A549 treated with GW870086 at 1 μM for 4 hours (cell line): Measurements from ENCODE around the gene PNMA6E. TPM values are rescaled to one million over a fixed set of nuclear protein-coding genes. Genes with fewer than 3 reads are reported as not detected.

Source experiments
- total RNA-seq: library from RNA; stranded (reverse); fragments of 200-300 nt; extraction: Qiagen RNA extraction; gene quantifications from 5 replicates; pipeline ENCODE4 v1.2.3, GENCODE V29; 2022; ENCODE audit warnings: low read depth

Gene PNMA6E
- 0.07 TPM in 1 of 5 replicates, not detected in the others for total RNA-seq

DNA sequence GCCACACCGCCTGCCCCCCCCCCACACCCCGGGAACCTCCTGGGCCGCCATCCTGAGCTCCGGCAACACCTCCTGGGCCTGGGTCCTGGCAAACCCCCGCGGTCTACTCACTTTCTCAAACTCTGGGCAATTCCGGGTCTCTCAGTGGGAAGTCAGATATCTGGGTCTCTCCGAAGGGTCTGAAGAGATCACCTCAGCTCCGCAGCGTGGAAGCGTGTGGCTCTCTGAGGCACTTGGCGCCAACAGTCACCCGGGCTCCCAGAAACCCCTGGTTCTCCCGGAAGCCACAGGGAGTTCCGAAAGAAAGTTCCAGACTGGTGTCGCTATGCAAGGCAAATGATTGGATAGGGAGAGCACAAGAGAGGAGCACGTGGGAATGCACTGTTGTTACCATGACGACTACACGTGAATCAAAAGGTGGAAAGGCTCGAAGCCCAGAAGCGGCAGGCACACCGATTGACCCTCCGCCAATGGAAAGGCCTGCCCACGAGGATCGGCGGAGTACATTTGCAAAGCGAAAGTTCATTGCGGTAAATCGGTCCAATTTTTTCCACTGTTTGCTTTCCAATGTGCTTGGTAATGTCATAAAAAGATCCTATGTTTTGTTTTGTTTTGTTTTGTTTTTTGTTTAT, at the start of gene PNMA6E:
Gene PNMA6E (minus strand): TSS at position 218 of the 632 bp plus-strand sequence. CDS start 2,501 bp downstream, outside the sequence.

DNA sequence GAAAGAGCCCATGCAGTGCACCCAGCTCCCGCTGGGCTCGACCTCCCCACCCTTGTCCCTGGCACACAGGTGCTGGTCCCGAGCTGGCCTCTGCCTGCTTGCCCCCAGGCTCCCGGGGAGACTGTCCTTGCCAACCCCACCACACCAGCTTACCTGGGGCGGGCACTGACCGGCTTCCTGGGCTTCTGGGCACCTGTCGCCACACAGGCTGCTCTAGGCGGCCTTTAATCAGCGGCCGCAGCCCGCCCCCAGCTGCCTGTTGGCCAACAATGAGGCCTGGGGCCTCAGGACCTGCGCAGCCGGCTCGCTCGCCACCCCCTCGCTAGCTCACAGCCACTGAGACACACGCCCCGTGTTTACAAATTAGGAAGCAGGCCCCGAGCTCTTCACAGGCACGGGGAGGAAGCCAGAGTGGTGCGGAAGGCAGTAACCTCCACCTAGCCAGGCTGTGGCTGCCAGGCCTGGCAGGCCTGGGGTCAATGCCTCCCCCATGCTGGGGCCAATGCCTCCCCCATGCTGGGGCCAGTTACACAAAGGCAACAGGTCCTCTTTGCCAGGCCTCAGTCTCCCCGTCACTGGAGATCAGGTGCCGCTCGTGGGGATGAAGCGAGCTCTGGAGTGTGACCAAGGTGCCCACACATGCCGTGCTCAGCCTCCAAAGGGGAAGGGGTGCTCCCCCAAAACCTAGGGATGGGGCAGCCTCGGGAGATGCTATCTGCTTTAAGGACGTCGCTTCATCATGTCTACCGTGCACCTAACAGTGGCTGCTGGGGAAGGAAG, 44.9 kb upstream of the PNMA6E start, which contains the start of gene TREX2:
Gene TREX2 (minus strand): TSS at position 201 of the 780 bp plus-strand sequence. CDS start 626 bp downstream, outside the sequence.

DNA sequence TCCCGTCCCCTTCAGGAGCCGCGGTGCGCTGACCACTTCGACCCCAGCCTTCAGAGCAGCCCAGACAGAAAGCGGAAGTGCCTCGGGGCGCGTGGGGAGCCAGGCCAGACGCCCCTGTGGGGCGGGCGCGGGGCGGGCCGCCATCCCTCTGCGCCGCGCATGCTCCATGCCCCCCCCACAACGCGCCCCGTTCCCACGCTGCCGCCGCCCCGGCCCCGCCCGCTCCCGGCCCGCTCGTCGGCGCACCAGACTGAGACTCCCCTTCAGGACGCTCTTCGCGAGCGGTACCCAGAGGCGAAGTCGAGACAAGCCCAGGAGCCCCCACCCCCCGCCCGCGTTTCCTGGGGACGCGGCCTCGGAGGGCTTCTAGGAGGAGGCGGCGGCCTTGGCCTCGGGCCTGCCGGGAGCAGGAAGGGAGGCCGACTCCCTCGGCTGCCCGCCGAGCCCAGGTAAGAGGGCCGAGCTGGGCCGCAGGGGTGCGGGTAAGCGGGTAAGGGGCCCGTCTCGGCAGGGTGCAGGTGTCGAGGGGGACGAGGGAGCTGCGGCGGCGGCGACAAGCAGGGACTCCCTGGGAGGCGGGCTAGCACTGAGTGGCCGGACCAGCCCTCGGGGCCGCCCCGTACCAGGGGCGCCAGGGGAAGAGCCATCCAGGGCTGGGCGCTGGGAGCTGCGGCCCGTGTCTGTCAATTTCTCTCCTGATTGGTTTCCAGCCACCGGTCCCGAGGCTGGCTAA, 10.3 kb upstream of the PNMA6E start, which contains the start of gene ZFP92:
Gene ZFP92 (plus strand): TSS at position 218 of the 733 bp plus-strand sequence. CDS start 6,851 bp downstream, outside the sequence.

Other genes with a start within 250 kb of the PNMA6E start
- gene MAGEA1, start 222.1 kb downstream of the PNMA6E start, total RNA-seq: 0.09 to 0.22 TPM (median 0.16 TPM) in 3 of 5 replicates, not detected in the others
- not detected in 5 replicates for gene PNMA6F, start 79.6 kb downstream of the PNMA6E start, total RNA-seq
- 4.8 to 6.5 TPM (median 6.0 TPM) in 5 replicates for gene ZNF275, start 67.2 kb downstream of the PNMA6E start, total RNA-seq
- 0.42 to 0.59 TPM (median 0.57 TPM) in 5 replicates for gene ZFP92, start 10.1 kb upstream of the PNMA6E start, total RNA-seq
- gene TREX2, start 44.7 kb upstream of the PNMA6E start, total RNA-seq: 1.1 to 1.7 TPM (median 1.2 TPM) in 5 replicates
- gene HAUS7, start 69.2 kb upstream of the PNMA6E start, total RNA-seq: 49.8 to 59.6 TPM (median 54.3 TPM) in 5 replicates
- 0.07 TPM in 1 of 5 replicates, not detected in the others for gene BGN, start 93.6 kb upstream of the PNMA6E start, total RNA-seq
- 0.07 to 0.23 TPM (median 0.15 TPM) in 5 replicates for gene ATP2B3, start 116.3 kb upstream of the PNMA6E start, total RNA-seq
- 44.6 to 59.4 TPM (median 58.5 TPM) in 5 replicates for gene CCNQ, start 197.8 kb upstream of the PNMA6E start, total RNA-seq
- 1.00 to 1.8 TPM (median 1.5 TPM) in 5 replicates for gene DUSP9, start 245.9 kb upstream of the PNMA6E start, total RNA-seq